Measurements from ENCODE around the gene CNNM4.

- TF ChIP-seq CTCF (IDR thresholded peaks at IDR 0.05; ENCODE audit: insufficient read depth, low read depth, low read length) (no peak), EZH2 (IDR thresholded peaks at IDR 0.05; ENCODE audit: insufficient read depth, low read length) (no peak)
These were observed 76.9 kb downstream of the CNNM4 start for GRCh38 chr2:96837575-96837974.
